ENCODE measurements around the gene KRT39. TPM values are rescaled to one million over a fixed set of nuclear protein-coding genes. Genes with fewer than 3 reads are reported as not detected.

The KRT39 gene
- total RNA-seq, 1 experiment from 2014 or later: not detected

DNA sequence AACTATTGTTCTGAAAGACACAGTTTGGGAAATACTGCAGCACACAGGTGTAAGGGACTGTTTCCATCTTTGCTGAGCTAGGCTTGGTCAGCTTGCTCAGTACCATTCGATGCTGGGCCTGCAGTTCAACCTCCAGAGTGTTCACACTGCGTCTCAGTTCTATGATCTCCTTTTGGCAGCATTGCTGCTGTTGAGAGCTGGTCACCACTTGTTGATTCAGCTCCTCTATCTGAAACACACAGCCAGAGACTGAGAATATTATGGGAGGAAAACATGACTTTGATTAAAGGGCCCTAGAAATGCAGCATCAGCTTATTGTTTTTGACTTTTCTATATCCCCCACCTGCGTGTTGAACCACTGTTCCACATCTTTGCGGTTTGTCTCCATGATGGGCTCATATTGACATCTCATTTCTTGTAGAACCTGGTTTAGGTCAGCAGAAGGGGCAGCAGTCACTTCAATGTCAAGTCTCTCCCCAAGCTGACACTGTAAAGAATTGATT lies 4.6 kb downstream of the KRT39 start:
- DNase-seq (ENCODE audit: low read depth, low spot score): no peak
- H3K36me3 ChIP-seq (ENCODE audit: control insufficient read depth, insufficient read depth, low read length): no peaks in the 10 kb centered on the region
- intact Hi-C loops (cut with micrococcal nuclease; ENCODE audit: unreplicated experiment) (no loop called here), in situ Hi-C loops (cut with HindIII; ENCODE audit: low pct_unique_long_range_greater_than_20kb, low sequenced_read_pairs) (no loop called here)
- H3K9me3 ChIP-seq (ENCODE audit: control insufficient read depth, insufficient read depth, low read depth, low read length): no peaks in the 10 kb centered on the region
- ChIA-PET CTCF (interaction anchor here (0.6 kb wide), 1 partner anchor 97 kb away, joined by 4 read pairs; no protein-coding TSS in a partner anchor), POLR2A (interaction anchor here (0.6 kb wide), 1 partner anchor 18 kb away, joined by 4 read pairs; no protein-coding TSS in a partner anchor)
- no TSS peak for BruUV-seq (replicated peaks)
- no peaks in the 10 kb centered on the region for H3K27me3 ChIP-seq (ENCODE audit: control insufficient read depth, insufficient read depth, low read length)
- no peak overlapping the region for H3K4me3 ChIP-seq (ENCODE audit: low read depth in 2 of 2, low read length in 2 of 2)
- no peak overlapping the region for H3K27ac ChIP-seq (ENCODE audit: low read length)
- no peaks in the 10 kb centered on the region for H3K4me1 ChIP-seq (ENCODE audit: control insufficient read depth, insufficient read depth, low read length)
- TF ChIP-seq SIN3A (IDR thresholded peaks at IDR 0.05; ENCODE audit: borderline replicate concordance, insufficient read depth, low read depth, low read length) (no peak), POLR2AphosphoS5 (IDR thresholded peaks at IDR 0.05; ENCODE audit: low read depth, low read length) (no peak), TCF7L2 (IDR thresholded peaks at IDR 0.05; ENCODE audit: low read depth, low read length) (no peak)
- TF ChIP-seq, protein P1, sequence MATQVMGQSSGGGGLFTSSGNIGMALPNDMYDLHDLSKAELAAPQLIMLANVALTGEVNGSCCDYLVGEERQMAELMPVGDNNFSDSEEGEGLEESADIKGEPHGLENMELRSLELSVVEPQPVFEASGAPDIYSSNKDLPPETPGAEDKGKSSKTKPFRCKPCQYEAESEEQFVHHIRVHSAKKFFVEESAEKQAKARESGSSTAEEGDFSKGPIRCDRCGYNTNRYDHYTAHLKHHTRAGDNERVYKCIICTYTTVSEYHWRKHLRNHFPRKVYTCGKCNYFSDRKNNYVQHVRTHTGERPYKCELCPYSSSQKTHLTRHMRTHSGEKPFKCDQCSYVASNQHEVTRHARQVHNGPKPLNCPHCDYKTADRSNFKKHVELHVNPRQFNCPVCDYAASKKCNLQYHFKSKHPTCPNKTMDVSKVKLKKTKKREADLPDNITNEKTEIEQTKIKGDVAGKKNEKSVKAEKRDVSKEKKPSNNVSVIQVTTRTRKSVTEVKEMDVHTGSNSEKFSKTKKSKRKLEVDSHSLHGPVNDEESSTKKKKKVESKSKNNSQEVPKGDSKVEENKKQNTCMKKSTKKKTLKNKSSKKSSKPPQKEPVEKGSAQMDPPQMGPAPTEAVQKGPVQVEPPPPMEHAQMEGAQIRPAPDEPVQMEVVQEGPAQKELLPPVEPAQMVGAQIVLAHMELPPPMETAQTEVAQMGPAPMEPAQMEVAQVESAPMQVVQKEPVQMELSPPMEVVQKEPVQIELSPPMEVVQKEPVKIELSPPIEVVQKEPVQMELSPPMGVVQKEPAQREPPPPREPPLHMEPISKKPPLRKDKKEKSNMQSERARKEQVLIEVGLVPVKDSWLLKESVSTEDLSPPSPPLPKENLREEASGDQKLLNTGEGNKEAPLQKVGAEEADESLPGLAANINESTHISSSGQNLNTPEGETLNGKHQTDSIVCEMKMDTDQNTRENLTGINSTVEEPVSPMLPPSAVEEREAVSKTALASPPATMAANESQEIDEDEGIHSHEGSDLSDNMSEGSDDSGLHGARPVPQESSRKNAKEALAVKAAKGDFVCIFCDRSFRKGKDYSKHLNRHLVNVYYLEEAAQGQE (IDR thresholded peaks at IDR 0.05; ENCODE audit: insufficient read depth in 1 of 2, low read depth in 2 of 2, low read length in 1 of 2): no peak
- TF ChIP-seq, protein P2, sequence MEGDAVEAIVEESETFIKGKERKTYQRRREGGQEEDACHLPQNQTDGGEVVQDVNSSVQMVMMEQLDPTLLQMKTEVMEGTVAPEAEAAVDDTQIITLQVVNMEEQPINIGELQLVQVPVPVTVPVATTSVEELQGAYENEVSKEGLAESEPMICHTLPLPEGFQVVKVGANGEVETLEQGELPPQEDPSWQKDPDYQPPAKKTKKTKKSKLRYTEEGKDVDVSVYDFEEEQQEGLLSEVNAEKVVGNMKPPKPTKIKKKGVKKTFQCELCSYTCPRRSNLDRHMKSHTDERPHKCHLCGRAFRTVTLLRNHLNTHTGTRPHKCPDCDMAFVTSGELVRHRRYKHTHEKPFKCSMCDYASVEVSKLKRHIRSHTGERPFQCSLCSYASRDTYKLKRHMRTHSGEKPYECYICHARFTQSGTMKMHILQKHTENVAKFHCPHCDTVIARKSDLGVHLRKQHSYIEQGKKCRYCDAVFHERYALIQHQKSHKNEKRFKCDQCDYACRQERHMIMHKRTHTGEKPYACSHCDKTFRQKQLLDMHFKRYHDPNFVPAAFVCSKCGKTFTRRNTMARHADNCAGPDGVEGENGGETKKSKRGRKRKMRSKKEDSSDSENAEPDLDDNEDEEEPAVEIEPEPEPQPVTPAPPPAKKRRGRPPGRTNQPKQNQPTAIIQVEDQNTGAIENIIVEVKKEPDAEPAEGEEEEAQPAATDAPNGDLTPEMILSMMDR (IDR thresholded peaks at IDR 0.05): no peak
- ATAC-seq: no peak

DNA sequence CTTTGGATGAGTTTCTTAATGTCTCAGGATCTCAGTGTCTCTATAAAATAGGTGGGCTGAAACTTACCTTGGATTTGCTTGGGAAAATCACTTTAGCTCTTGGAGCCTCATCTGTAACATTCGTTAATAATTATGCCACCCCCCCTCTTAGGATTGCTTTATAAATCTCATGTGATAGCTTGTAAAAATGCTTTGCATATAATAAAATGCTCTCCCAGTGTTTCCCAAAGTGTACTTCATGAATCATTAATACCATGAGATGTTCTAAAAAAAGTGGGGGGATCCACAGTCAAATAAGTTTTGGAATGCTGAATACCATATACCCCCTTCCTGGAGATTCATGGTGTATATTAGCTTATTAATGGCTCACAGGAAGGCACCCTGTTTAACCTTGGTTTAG lies 5.2 kb downstream of the KRT39 start:
- intact Hi-C loops (cut with micrococcal nuclease; ENCODE audit: unreplicated experiment) (no loop called here), in situ Hi-C loops (cut with HindIII; ENCODE audit: low pct_unique_long_range_greater_than_20kb, low sequenced_read_pairs) (no loop called here)
- H3K9me3 ChIP-seq (ENCODE audit: control insufficient read depth, insufficient read depth, low read depth, low read length): no peaks in the 10 kb centered on the region
- ChIA-PET POLR2A (no interaction called here), CTCF (interaction anchor here (0.6 kb wide), 1 partner anchor 20 kb away, joined by 3 read pairs; no protein-coding TSS in a partner anchor)
- H3K4me3 ChIP-seq (ENCODE audit: low read depth in 2 of 2, low read length in 2 of 2): no peak overlapping the region
- BruUV-seq (replicated peaks): no TSS peak
- H3K4me1 ChIP-seq (ENCODE audit: control insufficient read depth, insufficient read depth, low read length): no peaks in the 10 kb centered on the region
- DNase-seq (ENCODE audit: low read depth, low spot score) (no peak), ATAC-seq (no peak)
- H3K36me3 ChIP-seq (ENCODE audit: control insufficient read depth, insufficient read depth, low read length): no peaks in the 10 kb centered on the region
- no peak overlapping the region for H3K27ac ChIP-seq (ENCODE audit: low read length)
- no peaks in the 10 kb centered on the region for H3K27me3 ChIP-seq (ENCODE audit: control insufficient read depth, insufficient read depth, low read length)
- TF ChIP-seq, protein P2 (IDR thresholded peaks at IDR 0.05): no peak
- TF ChIP-seq, protein P1 (IDR thresholded peaks at IDR 0.05; ENCODE audit: insufficient read depth in 1 of 2, low read depth in 2 of 2, low read length in 1 of 2): no peak
- TF ChIP-seq SIN3A (IDR thresholded peaks at IDR 0.05; ENCODE audit: borderline replicate concordance, insufficient read depth, low read depth, low read length) (no peak), POLR2AphosphoS5 (IDR thresholded peaks at IDR 0.05; ENCODE audit: low read depth, low read length) (no peak), TCF7L2 (IDR thresholded peaks at IDR 0.05; ENCODE audit: low read depth, low read length) (no peak)
